Psoas muscle (tissue), 8 donors: ENCODE results near the gene DCHS2. TPM values are rescaled to one million over a fixed set of nuclear protein-coding genes. Genes with fewer than 3 reads are reported as not detected.
A peak's percentile ranks its signal among the peaks of the same experiment; 100 is the strongest.

Experiments
- ATAC-seq, 4 donors: fragments of 200-7000 bp; cut with Tn5 transposase; one replicate each; pipeline ENCODE4 v1.9.1; 2020; ENCODE audit warnings: moderate library complexity in 3 of 4, mild to moderate bottlenecking in 2 of 4
- DNase-seq, 2 donors: peaks; one replicate each; pipeline ENCODE4 v3.0.0-alpha.2; 2020
- H3K27ac ChIP-seq: fragments of 200-600 bp; one replicate; pipeline ENCODE4 v1.8.0; 2022
- H3K27me3 ChIP-seq, 3 donors: fragments of 200-600 bp in 1 of 3; one replicate each; pipeline versions ENCODE4 v1.6.1 to v1.8.0; 2013 to 2022; ENCODE audit warnings: low read length in 2 of 3, mild to moderate bottlenecking in 2 of 3, moderate library complexity in 1 of 3; ENCODE audit not compliant: insufficient read depth in 3 of 3
- H3K36me3 ChIP-seq, 2 donors: fragments of 200-600 bp in 1 of 2; one replicate each; pipeline versions ENCODE4 v1.6.1 to v1.8.0; 2013 to 2022; ENCODE audit warnings: low read depth in 1 of 2, mild to moderate bottlenecking in 1 of 2, moderate library complexity in 1 of 2; ENCODE audit not compliant: insufficient read depth in 1 of 2
- H3K4me1 ChIP-seq: fragments of 200-600 bp; one replicate; pipeline ENCODE4 v1.8.0; 2022
- H3K4me3 ChIP-seq: fragments of 200-600 bp; one replicate; pipeline ENCODE4 v1.8.0; 2022; ENCODE audit warnings: mild to moderate bottlenecking
- H3K9me3 ChIP-seq: fragments of 200-600 bp; one replicate; pipeline ENCODE4 v1.8.0; 2022
- WGBS, 3 donors: extraction: QIAGEN DNeasy Blood & Tissue Kit; methylation state at CpG; one replicate each; pipeline versions ENCODE4 v1.1.6 to v1.1.7; 2013; 5-methylcytosine and 5-hydroxymethylcytosine counted together
- intact Hi-C, 2 donors: fragments of 100-400 bp; cut with DNase I; formaldehyde crosslinking; loops; one replicate each; pipeline versions ENCODE4 v1.11.0 to v1.14.2; 2022
- polyA plus RNA-seq, 3 donors: library from polyadenylated mRNA; stranded (reverse); fragments of 200-250 nt; gene quantifications; one replicate each; pipeline ENCODE4 v1.2.3, GENCODE V29; 2013
- total RNA-seq, 4 donors: library from RNA; stranded (reverse); fragmentation: NEBNext Ultra II Directional in 2 of 4; extraction: Animal tissue kit (Norgen Biotek cat#: 25700) in 2 of 4; gene quantifications; one replicate each; pipeline versions ENCODE4 v1.2.1 to v1.2.4, GENCODE V29; 2021 to 2023
- TF ChIP-seq, protein P1 (sequence below): fragments of 200-600 bp; IDR thresholded peaks from one replicate; pipeline ENCODE4 v1.8.0; 2022; ENCODE audit warnings: antibody characterized with exemption
- donor health status: healthy with polysubstance abuse.
- donor health status: DM: no; HTN: no; CAD: no; lungs with moderate emphysema.
- donor health status: Bipolar disorder and iron deficiency.
- donor health status: healthy.
- donor health status: DM: yes; HTN: yes; CAD: no.
- donor health status: DM: no; HTN: no; CAD: no.
- donor health status: DM: no; HTN: no; CAD: no.
- donor health status: DM: yes; HTN: yes; CAD: no.

The DCHS2 gene
- total and polyA plus RNA-seq, 7 donors = 0.01 to 0.84 (median 0.16) TPM; not detected in 1

DNA sequence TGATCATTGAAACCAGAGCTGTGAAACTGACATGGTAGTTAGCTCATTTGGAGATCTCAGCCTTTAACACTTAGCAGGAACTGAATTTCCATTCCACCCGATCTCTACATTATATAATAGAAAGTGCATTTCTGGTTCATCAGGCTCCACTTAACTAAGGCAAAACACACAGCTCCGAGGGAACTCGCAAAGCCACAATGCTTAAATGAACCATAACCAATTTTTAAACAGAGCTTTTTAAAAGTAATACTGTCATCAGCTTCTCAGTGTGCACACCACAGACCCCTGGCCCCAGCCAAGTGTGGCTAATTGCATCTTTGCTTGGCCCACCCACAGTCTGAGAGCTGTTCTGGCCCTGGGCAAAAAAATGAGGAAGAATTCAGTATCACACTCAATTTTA is 66.1 kb downstream of the DCHS2 start:
- no peak for ATAC-seq
- Histone ChIP-seq H3K4me1 (no peaks in the 10 kb centered on the region), H3K27me3 (peaks cover 0 to 4% (median 0%) of the 10 kb centered on the region in 3 donors), H3K36me3 (no peaks in the 10 kb centered on the region), H3K4me3 (no peak overlapping the region), H3K27ac (no peak overlapping the region), H3K9me3 (no peaks in the 10 kb centered on the region)
- TF ChIP-seq, protein P1, sequence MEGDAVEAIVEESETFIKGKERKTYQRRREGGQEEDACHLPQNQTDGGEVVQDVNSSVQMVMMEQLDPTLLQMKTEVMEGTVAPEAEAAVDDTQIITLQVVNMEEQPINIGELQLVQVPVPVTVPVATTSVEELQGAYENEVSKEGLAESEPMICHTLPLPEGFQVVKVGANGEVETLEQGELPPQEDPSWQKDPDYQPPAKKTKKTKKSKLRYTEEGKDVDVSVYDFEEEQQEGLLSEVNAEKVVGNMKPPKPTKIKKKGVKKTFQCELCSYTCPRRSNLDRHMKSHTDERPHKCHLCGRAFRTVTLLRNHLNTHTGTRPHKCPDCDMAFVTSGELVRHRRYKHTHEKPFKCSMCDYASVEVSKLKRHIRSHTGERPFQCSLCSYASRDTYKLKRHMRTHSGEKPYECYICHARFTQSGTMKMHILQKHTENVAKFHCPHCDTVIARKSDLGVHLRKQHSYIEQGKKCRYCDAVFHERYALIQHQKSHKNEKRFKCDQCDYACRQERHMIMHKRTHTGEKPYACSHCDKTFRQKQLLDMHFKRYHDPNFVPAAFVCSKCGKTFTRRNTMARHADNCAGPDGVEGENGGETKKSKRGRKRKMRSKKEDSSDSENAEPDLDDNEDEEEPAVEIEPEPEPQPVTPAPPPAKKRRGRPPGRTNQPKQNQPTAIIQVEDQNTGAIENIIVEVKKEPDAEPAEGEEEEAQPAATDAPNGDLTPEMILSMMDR = no peak
- WGBS, 3 donors = 11 to 35% (median 31%) methylated on average over 3 of the region's 3 CpGs
- intact Hi-C loops = no loop called here
- no peak for DNase-seq

DNA sequence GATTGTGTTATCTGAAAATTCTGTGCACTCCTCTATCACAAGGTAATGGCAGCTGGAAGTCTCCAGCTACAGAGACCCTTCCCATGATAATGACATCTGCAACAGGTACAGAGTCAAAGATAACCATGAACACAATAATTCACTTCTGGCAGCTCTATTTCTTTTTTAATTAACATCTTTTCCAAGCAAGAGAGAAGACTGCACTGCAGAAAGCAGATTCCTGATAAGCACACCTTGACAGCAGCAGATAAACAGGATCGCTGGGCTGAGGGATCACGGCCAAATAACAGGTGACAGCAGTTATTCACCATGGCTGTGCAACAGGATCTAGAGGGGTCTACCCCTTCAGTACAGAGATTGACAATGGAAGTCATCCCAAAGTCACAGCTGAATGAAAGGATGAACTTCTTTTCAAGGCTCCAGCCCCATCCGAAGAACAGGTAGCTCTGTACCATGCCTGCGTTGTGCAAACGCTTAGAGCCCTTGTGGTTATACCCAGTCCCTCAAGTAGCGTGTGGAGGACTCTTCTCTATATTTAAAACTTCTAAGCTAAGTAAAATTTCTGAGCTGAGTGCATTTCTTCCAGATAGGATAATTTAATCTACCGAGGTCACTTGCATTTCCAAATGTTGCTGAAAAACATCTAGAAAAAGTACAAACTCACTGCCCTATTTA is 66.7 kb downstream of the DCHS2 start:
- WGBS, 3 donors = 62 to 71% (median 68%) methylated on average over 7 of the region's 7 CpGs
- peaks cover 0 to 4% (median 0%) of the 10 kb centered on the region in 3 donors for H3K27me3 ChIP-seq
- DNase-seq = no peak
- TF ChIP-seq, protein P1 = no peak
- no peak overlapping the region for H3K4me3 ChIP-seq
- intact Hi-C loops = no loop called here
- H3K9me3 ChIP-seq = no peaks in the 10 kb centered on the region
- no peaks in the 10 kb centered on the region for H3K4me1 ChIP-seq
- H3K27ac ChIP-seq = no peak overlapping the region
- H3K36me3 ChIP-seq = no peaks in the 10 kb centered on the region
- ATAC-seq = no peak

DNA sequence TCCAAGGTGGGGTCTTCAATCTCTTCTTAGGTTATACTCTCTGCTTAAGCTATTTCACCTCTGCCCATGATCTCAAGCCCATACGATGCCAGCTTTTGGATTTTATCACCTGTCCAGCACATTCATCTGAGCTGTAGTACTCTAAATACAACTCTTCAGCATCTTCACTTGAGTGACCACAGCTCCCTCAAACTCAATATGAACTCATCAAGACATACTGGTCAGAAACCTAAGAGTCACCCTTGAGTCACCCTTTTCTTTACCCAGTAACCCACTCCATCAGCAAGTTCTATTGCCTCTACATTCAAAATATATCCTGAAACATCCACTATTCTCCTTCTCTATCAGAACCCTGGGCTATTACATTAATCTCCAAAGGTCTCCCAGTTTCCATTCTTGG is 69.4 kb downstream of the DCHS2 start:
- TF ChIP-seq, protein P1 = no peak
- Histone ChIP-seq H3K4me1 (no peaks in the 10 kb centered on the region), H3K9me3 (no peaks in the 10 kb centered on the region), H3K4me3 (no peak overlapping the region), H3K36me3 (no peaks in the 10 kb centered on the region), H3K27ac (no peak overlapping the region), H3K27me3 (peaks cover 0 to 4% (median 0%) of the 10 kb centered on the region in 3 donors)
- 0 to 39% (median 0%) methylated on average over 1 of the region's 1 CpG for WGBS, 3 donors
- ATAC-seq (no peak), DNase-seq (no peak)
- intact Hi-C loops = no loop called here

DNA sequence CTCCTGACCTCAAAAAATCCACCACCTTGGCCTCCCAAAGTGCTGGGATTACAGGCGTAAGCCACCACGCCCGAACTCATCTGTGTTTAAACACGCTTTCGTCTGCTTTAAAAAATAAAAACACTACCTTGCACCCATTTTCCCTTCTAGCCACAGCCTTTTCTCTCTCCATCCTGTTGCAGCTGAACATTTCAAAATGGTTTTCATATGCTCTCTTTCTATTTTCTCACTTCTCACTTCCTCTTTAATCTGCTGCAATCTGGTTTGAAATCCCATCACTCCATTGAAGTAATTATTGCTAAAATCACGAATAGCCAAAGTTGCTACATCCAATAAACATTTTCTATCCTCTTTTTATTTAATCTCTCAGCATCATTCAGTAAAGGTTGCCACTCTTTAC is 70.0 kb downstream of the DCHS2 start:
- no peaks in the 10 kb centered on the region for H3K4me1 ChIP-seq
- no peak for ATAC-seq
- no peak for DNase-seq
- WGBS, 3 donors = 80 to 89% (median 84%) methylated on average over 6 of the region's 6 CpGs
- H3K9me3 ChIP-seq = no peaks in the 10 kb centered on the region
- H3K27me3 ChIP-seq = peaks cover 0 to 4% (median 0%) of the 10 kb centered on the region in 3 donors
- H3K4me3 ChIP-seq = no peak overlapping the region
- H3K36me3 ChIP-seq = no peaks in the 10 kb centered on the region
- H3K27ac ChIP-seq = no peak overlapping the region
- intact Hi-C loops = no loop called here
- TF ChIP-seq, protein P1 = no peak

DNA sequence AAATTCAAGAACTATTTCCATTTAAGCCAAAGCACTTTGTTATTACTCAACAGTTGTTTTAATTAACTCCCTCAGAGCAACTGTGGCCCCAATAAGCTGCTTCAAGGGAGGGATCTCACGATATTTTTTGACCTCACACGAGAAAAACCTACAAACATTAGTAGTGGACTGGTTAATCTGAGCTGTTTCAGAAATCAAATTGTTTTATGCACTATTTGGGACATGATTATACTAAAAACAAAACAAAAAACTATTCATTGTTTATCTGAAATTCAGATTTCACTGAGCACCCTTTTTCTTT is 74.3 kb downstream of the DCHS2 start:
- no peaks in the 10 kb centered on the region for H3K9me3 ChIP-seq
- peak overlapping the region; percentile 31 for H3K4me3 ChIP-seq
- intact Hi-C loops = no loop called here
- no peaks in the 10 kb centered on the region for H3K4me1 ChIP-seq
- no peak for DNase-seq
- H3K27ac ChIP-seq = no peak overlapping the region
- peak in 1 of 4 donors; percentile 27 for ATAC-seq
- TF ChIP-seq, protein P1 = no peak
- peaks cover 0 to 2% (median 0%) of the 10 kb centered on the region in 3 donors for H3K27me3 ChIP-seq
- 17 to 33% (median 30%) methylated on average over 2 of the region's 2 CpGs for WGBS, 3 donors
- no peaks in the 10 kb centered on the region for H3K36me3 ChIP-seq
